Left lobe of liver (tissue), 2 donors: ENCODE data around the gene MRGPRF. TPM values are rescaled to one million over a fixed set of nuclear protein-coding genes. Genes with fewer than 3 reads are reported as not detected.

Experiments
- ATAC-seq: fragments of 200-7000 bp; cut with Tn5 transposase; one replicate; pipeline ENCODE4 v1.9.1; 2020; ENCODE audit warnings: mild to moderate bottlenecking, moderate library complexity
- DNase-seq: peaks from one replicate; pipeline ENCODE4 v3.0.0-alpha.2; 2020; ENCODE audit warnings: low spot score
- total RNA-seq: library from RNA; stranded (reverse); gene quantifications from one replicate; pipeline ENCODE4 v1.2.1, GENCODE V29; 2021
- donor health status: DM: no; HTN: no; CAD: no; lungs with moderate emphysema.
- donor health status: DM: no; HTN: yes; CAD: no.

MRGPRF gene
- total RNA-seq, 1 donor from 2014 or later, result 3.4 TPM

DNA sequence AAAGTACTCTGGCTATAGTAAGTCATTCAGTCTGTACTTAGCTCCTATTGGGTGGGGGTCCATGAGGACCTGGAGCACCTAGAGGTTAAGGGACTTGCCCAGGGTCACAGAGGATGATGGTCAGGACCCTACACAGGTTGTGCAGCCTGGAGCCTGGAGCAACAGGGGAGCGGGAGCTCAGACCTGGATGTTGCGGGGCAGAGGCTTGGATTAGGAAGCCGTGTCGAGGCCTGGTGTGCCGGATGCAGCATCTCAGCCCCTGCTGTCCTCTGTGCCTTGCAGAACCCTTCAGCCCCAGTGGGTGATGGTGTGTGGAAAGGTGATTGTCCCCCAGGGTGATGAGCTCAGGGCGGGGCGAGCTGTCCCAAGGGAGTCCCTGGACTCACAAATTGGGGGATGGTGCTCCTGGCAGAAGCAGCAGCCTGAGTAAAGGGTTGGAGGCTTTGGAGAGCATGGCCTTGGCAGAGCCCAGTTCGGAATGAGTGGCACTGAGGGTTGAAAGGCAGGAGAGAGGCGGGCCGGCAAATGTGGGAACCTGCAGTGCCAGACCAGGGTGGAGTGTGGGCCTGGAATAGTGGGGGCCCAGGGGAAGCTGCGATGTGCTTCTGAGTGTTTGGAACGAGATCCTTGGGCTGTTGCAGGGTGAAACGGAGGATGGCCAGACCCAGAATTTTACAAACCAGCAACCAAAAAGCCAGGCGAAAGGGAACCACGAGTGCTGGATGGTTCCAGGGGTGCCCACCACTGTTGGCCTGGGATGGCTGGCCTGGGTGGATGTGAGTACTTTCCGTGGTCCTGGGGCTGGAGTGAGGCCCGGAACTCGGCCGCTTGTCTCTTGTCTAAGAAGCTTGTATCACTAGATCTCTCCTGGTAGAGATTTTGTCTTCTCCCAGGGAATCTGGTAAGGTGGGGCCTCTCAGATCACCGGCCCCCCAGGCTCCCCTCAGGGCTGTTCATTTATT is 38.6 kb upstream of the MRGPRF start:
- peak; percentile 54 for ATAC-seq
- DNase-seq, result peak; percentile 86

DNA sequence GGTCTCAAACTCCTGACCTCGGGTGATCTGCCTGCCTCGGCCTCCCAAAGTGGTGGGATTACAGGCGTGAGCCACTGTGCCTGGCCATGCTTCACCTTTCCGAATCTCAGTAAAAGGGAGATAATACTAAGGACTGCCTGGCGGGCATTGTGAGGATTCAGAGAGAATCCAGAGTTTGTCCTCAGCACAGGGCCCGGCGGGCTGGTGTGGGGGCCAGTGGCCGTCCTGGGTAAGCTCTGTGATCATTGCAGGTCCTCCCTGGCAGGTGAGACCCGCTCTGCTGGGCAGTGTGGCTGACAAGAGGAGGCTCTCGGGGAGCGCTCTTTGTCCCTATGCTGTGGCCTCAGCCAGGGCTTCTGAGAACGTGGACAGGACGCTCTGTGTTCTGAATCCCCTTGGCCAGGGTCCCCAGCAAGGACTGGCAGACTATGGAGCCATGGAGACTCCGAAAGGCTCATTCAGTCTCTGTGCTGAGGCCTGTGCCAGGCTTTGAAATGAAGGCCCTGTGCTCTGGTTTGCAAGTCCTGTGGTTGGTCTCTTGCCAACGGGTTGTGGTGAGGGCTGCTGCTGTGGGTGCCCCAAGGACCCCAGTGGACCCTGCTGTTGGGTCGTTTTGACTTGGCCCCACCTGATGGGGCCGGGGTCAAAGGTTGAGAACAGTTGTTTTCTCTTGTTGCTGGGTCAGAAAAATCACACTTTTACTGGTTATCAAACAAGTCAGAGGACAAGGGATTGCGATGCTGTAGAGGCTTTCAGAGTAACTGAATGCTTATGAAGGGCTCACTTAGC is 37.7 kb upstream of the MRGPRF start:
- peak; percentile 32 for ATAC-seq
- DNase-seq, result peak; percentile 69

DNA sequence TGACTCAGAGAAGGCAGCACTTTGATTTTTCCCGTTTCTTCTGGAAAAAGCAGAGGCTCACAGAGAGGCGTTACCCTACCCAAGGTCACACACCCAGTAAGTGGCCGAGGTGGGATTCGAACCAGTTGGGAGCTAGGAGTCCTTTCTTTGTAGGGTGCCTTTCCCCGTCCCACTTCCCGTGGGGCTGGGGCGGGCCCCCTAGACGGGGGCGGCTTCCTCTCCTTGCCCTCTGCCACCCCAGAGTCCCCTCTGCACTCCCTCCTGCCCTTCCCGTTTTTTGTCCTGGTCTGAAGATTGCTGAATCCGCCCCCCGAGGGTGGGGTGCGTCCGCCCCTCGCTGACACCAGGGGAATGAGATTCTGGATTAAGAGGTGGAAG is 36.4 kb upstream of the MRGPRF start:
- DNase-seq (no peak), ATAC-seq (peak; percentile 2)

DNA sequence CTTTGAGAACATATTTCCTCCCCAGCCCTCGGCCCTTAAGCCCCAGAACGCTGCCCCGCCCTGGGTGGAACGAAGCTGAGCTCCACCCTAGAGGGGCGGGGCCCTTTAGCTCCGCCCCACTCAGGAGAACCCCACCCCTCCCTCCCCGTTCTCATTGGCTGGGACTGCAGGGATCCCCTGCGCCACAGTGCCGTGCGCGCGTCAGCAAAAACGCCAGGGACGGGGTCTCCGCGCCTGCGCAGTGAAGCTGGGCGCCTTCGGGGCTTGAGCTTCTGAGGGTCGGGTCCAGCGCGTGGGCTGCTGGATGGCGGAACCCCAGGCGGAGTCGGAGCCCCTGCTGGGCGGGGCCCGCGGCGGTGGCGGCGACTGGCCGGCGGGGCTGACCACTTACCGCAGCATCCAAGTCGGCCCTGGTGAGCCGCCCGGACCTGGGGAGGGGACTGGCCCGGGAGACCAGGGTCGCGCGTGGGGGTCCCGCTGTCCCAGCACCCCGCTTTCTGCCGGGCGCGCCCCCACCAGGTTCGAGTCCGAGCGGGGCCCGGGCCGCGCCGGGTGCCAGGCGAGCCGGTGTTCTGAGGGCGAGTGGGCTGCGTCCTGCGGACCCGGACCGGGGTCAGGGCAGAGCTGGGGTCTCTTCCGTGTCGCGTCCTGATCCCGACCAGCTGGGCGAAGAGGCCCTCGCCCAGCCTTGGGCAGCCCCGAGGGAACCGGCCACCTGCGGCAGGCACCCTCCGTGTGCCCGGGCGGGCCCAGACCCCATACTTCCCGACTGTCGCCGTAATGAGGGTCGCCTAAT is 35.8 kb upstream of the MRGPRF start, which contains the start of gene TPCN2:
TPCN2 (plus strand) TSS at position 239 of the 796 bp plus-strand sequence; CDS start at position 305, 66 bp downstream.
- peak; percentile 95 for DNase-seq
- ATAC-seq, result peak; percentile 73

DNA sequence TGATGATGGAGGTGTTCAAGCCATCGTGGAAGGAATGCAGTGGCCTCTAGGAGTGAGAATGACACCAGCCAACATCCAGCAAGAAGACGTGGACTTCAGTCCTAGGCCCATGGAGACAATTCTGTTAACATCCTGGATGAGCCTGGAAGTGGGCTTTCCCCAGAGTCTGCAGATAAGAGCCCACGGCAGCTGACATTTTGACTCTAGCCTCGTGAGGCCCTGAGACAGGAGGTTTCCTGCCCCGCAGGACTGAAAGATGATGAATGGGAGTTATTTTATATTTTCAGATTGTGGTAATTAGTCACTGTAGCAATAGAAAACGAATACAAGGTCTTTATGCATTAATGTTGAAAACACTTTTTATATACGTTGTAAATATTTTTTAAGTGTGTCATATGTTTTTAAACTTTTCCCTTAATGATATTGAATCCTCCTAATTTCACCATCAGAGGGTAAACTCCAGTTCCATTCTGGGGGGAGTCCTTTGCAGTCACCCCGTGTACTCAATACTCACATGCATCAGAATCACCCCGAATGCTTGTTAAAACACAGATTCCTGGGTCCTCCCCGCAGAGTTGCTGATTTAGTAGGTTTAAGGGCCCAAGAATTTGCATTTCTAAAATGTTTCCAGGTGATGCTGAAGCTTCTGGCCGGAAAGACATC is 35.1 kb upstream of the MRGPRF start:
- DNase-seq (no peak), ATAC-seq (no peak)

DNA sequence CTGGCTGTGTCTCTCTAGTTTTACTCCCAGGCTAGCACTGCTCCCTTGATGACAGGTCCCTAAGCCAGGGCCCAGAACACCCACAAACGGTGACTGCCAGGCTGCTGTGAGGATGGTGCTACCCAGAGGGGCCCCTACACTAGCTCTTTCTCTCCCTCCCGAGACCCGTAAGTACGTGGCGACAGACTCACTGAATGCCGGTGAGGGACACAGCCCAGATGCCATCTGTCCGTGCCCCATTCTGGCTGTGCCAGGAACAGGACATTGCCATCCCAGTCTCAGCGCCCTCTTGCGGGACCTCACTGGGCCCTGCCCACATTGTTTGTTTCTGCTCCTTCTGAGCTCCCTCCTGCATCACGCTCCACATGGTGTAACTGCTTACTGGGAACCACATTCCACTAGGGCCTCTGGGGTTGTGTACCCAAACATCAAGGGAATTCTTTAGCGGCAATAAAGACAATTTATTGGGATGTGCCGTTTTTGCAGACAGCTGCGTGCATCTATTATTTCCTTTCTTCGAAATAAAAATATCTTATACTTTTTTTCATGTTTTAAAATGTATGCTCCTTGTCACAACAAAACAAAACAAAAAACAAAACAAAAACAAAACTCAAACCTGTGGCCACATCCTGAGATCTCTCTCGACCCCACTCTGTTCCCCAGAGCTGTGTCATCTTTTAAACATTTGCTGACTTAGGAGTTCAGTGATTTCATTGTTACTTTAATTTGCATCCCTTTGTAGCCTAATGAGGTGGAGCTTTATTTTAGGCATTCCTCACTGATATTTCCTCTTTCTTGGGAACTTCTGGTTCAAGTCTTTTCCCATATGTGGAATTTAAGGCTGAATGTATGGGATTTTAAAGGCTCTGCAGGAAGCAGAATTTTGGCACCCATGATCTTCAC is 31.3 kb upstream of the MRGPRF start:
- DNase-seq (peak; percentile 82), ATAC-seq (peak; percentile 86)

DNA sequence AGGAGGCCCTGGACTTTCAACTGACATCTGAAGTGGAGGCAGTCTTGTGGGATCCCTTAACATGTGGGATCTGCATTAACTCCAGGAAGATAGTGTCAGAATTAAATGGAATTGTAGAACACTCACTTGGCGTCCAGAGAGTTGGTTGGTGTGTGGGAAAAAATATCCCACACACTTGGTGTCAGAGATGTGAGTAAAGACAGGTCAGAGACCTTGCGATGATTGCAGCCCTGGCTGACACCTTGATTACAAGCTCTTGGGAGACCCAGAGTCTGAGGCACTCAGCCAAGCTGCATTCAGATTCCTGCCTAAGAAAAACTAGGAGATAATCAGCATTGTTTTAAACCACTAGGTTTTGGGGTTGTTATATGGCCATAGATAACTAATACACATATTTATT is 28.5 kb upstream of the MRGPRF start:
- ATAC-seq, result no peak
- no peak for DNase-seq

DNA sequence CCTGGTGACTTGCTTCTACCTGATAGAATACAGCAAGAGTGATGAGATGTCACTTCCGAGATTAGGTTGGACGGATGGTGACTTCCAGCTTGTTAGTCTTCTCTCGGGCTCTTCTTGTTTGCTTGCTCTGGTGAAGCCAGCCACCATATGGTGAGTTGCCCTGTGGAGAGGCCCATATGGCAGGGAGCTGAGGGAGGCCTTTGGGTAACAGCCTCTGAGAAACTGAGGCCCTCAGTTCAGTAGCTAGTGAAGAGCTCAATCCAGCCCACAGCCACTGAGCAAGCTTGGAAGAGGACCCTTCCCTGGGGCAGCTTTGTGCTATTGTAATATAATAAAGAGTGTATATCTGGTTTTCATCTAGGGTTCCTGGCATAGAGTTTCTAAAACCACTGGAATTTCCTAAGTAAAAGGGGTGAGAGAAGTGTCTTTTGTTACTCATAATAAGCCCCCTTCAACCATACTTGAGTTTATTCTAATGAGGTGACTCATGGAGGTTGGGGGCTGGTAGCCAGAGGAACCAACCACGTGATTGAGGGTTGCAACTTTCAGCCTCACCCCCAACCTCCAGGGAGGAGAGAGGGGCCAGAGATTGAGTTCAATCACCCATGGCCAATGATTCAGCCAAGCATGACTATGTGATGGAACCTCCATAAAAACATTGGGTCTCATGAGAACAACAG is 27.7 kb upstream of the MRGPRF start:
- no peak for ATAC-seq
- no peak for DNase-seq

DNA sequence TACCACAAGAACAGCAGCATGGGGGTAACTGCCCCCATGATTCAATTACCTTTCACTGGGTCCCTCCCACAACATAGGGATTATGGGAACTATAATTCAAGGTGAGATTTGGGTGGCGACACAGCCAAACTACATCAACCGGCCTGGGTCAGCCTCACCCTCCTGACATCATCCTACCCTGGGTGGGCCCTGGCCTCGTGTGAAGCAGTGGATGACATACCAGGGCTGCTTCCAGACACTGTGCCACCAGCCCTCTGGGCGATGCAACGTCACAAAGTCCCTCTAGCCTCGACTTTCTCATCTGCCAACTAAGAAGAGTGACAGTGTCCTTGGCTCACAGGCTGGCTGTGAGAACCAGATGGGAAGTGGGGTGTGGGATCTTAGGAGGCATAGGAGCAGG is 27.0 kb upstream of the MRGPRF start:
- no peak for ATAC-seq

DNA sequence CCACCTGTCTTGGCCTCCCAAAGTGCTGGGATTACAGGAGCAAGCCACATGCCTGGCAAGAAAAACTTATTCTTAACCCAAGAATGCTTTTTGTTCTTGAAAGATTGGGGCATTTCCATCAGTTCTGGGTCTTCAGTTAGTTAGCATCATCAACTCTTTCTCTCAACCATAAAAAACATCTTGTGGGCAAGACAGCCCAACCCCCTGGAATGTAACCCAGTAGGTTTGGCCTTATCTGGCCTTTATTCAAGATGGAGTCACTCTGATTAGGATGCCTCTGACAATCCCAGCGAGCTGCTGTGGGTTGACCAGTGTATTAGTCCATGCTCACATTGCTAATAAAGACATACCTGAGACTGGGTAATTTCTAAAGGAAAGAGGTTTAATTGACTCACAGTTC is 26.5 kb upstream of the MRGPRF start:
- no peak for ATAC-seq

More for the DNA sequence above, 27.0 kb upstream of the MRGPRF start:
- no peak for DNase-seq

DNA sequence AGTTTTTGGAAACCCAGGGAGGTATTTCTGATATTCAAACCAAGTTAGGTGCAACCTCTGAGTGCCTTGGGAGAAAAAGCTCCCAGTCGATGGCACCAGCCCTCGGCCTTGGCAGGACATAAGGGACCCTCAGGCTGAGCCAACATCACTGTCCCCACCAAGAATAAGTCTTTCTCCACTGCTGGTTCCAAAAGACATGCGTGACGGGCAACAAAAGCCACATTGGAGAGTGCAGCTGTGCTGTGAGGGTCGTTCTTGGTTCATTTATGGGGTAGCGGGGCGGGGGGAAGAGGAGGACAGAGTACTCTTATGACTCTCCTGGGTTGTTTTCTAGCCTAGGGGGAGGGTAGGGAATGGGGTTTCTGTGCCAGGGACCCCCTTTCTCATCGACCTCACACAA is 24.5 kb upstream of the MRGPRF start:
- ATAC-seq (no peak), DNase-seq (no peak)

More for the DNA sequence above, 26.5 kb upstream of the MRGPRF start:
- no peak for DNase-seq

DNA sequence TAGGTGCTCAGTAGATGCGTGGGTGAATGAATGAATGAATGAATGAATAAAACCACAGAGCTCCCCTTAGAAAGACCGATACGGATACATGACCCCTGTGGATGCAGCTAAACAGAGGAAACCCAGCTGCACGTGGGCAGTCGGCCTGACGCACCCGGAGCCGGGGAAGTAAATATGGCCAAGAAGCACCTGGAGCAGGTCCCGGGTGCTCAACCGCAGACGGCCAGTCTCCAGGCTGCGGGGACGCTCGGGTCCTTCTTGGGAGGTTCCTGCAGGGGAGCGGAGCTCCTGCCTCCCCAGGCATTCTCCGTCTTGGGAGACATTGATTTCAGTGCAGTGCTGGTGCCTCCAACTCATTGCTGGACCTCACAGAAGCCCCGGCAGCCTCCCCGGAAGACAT is 24.0 kb upstream of the MRGPRF start:
- DNase-seq (no peak), ATAC-seq (no peak)

DNA sequence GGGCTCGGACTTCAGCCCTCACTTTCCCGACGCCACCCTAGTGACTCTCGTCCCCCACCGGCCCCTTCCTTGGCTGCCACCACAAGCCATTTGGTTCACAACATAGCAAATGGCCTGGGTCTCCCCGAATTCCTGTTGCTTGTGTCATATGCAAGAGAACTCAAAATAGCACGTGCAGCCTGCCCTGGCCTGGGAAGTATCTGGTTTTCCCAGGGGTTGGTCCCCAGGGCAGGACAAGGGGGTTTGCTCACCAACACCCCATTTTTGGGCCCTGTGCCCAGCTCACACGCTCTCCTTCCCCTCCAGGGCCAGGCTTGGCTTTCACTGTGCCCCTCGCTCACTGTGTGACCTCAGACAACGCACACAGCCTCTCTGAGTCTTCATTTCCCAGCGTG is 22.9 kb upstream of the MRGPRF start:
- DNase-seq (no peak), ATAC-seq (no peak)

DNA sequence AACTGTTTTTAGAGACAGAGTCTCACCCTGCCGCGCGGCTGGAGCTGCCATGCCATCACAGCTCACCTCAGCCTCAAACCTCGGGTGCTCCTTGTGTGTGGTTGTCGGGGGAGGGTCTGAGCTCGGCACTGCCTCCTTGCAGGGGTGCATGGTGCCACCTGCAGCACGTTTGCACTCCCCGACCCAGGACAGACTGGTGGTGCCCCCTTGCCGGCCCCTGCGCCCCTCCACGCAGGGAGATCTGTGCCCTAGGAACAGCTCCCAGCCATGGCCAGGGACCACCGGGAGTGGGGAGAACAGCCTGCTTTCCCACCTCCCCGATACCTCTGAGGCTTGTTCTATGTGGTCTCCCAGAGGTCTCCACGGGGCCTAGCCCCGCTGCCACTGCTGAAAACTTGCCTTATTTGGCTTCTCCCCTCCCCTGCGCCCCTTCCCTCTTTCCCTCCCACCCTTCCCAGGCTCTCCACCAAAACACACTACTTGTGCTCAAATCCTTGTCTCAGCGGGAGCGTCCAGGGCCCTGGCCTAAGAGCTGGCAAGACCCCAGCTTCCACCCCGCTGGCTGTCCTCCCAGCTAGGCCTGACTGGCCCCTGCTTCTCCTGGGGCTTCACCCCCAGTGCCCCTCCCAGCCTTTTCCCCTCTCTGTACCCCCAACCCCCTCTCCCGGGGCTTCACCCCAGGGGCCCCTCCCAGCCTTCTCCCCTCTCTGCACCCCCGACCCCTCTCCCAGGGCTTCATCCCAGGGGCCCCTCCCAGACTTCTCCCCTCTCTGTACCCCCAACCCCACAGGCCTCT is 22.3 kb upstream of the MRGPRF start:
- ATAC-seq (no peak), DNase-seq (no peak)

DNA sequence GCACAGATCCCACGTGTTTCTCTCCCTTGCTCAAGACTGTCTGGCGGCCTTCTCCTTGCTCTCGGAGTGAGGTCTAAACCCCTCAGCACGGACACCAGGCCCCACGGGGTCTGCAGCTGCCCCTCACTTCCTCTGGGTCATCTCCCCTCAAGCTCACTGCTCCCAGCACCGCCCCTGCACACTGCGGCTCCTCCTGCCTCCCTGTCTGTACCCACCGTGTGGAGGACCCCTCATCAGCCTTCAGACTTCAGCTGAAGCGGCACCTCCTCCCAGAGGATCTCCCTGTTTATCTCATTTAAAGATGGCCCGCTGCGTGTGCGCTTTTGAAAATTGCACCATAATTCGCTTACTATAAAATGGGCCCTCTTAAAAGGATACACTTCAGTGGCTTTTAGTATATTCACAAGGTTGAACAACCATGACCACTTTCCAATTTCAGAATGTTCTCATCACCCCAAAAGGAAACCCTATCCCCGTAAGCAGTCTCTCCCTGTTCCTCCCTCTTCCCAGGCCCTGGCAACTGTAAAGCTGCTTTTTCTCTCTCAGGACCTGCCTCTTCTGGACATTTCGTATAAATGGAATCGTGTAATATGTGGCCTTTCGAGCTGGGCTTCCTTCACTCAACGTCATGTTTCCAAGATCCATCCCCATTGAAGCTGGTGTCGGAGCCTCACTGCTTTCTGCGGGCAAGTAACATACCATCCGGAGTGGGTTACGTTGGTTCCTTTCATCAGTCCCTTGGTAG is 21.2 kb upstream of the MRGPRF start:
- DNase-seq (no peak), ATAC-seq (no peak)

DNA sequence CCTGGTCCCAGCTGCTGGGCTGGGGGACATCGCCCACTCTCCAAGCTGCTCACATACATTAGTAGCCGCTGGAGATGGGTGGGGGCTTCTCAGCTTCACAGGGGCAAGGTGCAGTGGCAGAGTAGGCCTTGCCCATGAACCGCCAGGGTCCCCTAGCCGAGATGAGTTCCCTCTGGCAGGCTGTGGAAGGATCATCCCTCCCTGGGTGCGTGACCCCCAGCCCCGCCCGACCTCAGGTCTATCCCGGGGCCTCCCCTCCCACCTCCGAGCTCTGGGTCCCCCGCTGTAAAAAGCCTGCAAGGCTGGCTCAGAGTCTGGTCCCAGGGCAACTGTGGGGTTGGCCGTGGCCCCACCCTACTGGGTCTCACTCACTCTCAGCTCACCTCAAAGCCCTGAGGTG is 20.4 kb upstream of the MRGPRF start:
- DNase-seq (no peak), ATAC-seq (no peak)

DNA sequence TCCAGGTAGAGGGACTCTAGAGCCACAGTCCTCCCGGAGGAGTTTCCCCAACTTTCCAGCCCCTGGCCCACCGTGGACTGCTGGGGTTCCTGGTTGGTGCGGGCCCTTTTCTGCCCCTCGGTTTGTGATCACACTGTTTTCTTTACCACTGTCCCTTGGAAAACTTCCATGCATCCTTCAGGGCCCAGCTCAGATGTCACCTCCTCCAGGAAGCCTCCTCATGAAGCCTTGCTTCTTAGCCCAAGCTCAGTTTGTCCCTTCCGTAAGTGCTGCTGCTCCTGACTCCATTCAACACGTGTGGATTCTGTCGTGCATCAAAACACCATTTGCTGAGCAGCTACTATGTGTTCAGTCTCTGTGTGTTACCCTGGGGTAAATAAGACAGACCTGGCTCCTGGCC is 19.8 kb upstream of the MRGPRF start:
- no peak for ATAC-seq

More for the DNA sequence above, 19.8 kb upstream of the MRGPRF start:
- DNase-seq, result no peak
